ENCODE measurements around the gene ZNF695. TPM values are rescaled to one million over a fixed set of nuclear protein-coding genes. Genes with fewer than 3 reads are reported as not detected.

ZNF695 gene
- total and polyA plus RNA-seq, 9 of the 15 experiments (the other 6 are each of a cell fraction or from before 2014, with no cell fraction given) = 8.7 to 15.2 (median 10.9) TPM

DNA sequence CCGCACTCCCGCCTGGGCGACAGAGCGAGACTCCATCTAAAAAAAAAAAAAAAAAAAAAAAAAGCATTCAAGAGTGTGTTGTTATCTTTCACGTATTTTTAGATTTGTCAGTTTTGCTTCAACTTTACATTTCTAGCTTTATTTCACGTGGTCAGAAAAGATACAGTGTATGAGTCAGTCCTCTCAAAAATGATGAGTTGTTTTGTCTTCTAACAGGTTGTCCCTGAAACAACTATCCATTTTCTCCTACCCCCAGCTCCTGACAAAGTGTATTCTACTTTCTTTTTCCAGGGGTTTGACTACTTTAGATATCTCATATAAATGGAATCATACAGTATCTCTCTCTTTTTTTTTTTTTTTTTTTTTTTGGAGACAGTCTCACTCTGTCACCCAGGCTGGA lies 5.5 kb upstream of the ZNF695 start:
- in situ Hi-C loops (cut with MboI) = no loop called here
- no TSS peak for BruUV-seq (replicated peaks)

More for the DNA sequence above, 5.5 kb upstream of the ZNF695 start:
- CTCF ChIA-PET (ENCODE audit: low intra/inter-chr PET ratio) = interaction anchor here (0.7 kb wide), 1 partner anchor 1782 kb away, joined by 4 read pairs; no protein-coding TSS in a partner anchor
- no peak overlapping the region for H3K9ac ChIP-seq (ENCODE audit: insufficient read depth in 1 of 2, low read depth in 2 of 2, low read length in 2 of 2)
- intact Hi-C loops (cut with micrococcal nuclease) = no loop called here
- POLR2A ChIA-PET = no interaction called here
- no peak overlapping the region for H3K27ac ChIP-seq (ENCODE audit: extremely low read depth, low read depth, low read length)
- H2AFZ ChIP-seq (ENCODE audit: low read depth, low read length) = no peak overlapping the region
- H3K4me2 ChIP-seq (ENCODE audit: insufficient read depth, low read length) = no peak overlapping the region
- H3K36me3 ChIP-seq (ENCODE audit: control insufficient read depth, insufficient read depth, low read length) = no peaks in the 10 kb centered on the region
- no peaks in the 10 kb centered on the region for H3K79me2 ChIP-seq (ENCODE audit: control insufficient read depth, insufficient read depth, low read length)
- 7% methylated on average over 2 of the region's 6 CpGs for WGBS (ENCODE audit: insufficient coverage, low coverage, missing lambda C conversion rate)
- H3K27me3 ChIP-seq (ENCODE audit: control insufficient read depth in 2 of 2, insufficient read depth in 2 of 2, low read length in 2 of 2) = no peaks in the 10 kb centered on the region
- DNase-seq (ENCODE audit: extremely low read depth in 1 of 4, low spot score in 3 of 4) (no peak), FAIRE-seq (no peak), ATAC-seq (no peak)
- H3K4me3 ChIP-seq = no peak overlapping the region
- no peaks in the 10 kb centered on the region for H3K9me1 ChIP-seq (ENCODE audit: control insufficient read depth, insufficient read depth, low read length)
- TF ChIP-seq SP2 (IDR thresholded peaks at IDR 0.05; ENCODE audit: extremely low read depth, low read depth, low read length, poor library complexity, severe bottlenecking) (no peak), ZNF780A (CRISPR knock-in tag; IDR thresholded peaks at IDR 0.05) (no peak), ZNF778 (CRISPR knock-in tag; IDR thresholded peaks at IDR 0.05) (no peak), KAT8 (IDR thresholded peaks at IDR 0.05; ENCODE audit: low read depth) (no peak), TEAD1 (CRISPR knock-in tag; IDR thresholded peaks at IDR 0.05) (no peak), CHD1 (IDR thresholded peaks at IDR 0.05; ENCODE audit: low read length) (no peak), GATAD2B (IDR thresholded peaks at IDR 0.05; ENCODE audit: borderline replicate concordance) (no peak)
- TF ChIP-seq, protein P1, sequence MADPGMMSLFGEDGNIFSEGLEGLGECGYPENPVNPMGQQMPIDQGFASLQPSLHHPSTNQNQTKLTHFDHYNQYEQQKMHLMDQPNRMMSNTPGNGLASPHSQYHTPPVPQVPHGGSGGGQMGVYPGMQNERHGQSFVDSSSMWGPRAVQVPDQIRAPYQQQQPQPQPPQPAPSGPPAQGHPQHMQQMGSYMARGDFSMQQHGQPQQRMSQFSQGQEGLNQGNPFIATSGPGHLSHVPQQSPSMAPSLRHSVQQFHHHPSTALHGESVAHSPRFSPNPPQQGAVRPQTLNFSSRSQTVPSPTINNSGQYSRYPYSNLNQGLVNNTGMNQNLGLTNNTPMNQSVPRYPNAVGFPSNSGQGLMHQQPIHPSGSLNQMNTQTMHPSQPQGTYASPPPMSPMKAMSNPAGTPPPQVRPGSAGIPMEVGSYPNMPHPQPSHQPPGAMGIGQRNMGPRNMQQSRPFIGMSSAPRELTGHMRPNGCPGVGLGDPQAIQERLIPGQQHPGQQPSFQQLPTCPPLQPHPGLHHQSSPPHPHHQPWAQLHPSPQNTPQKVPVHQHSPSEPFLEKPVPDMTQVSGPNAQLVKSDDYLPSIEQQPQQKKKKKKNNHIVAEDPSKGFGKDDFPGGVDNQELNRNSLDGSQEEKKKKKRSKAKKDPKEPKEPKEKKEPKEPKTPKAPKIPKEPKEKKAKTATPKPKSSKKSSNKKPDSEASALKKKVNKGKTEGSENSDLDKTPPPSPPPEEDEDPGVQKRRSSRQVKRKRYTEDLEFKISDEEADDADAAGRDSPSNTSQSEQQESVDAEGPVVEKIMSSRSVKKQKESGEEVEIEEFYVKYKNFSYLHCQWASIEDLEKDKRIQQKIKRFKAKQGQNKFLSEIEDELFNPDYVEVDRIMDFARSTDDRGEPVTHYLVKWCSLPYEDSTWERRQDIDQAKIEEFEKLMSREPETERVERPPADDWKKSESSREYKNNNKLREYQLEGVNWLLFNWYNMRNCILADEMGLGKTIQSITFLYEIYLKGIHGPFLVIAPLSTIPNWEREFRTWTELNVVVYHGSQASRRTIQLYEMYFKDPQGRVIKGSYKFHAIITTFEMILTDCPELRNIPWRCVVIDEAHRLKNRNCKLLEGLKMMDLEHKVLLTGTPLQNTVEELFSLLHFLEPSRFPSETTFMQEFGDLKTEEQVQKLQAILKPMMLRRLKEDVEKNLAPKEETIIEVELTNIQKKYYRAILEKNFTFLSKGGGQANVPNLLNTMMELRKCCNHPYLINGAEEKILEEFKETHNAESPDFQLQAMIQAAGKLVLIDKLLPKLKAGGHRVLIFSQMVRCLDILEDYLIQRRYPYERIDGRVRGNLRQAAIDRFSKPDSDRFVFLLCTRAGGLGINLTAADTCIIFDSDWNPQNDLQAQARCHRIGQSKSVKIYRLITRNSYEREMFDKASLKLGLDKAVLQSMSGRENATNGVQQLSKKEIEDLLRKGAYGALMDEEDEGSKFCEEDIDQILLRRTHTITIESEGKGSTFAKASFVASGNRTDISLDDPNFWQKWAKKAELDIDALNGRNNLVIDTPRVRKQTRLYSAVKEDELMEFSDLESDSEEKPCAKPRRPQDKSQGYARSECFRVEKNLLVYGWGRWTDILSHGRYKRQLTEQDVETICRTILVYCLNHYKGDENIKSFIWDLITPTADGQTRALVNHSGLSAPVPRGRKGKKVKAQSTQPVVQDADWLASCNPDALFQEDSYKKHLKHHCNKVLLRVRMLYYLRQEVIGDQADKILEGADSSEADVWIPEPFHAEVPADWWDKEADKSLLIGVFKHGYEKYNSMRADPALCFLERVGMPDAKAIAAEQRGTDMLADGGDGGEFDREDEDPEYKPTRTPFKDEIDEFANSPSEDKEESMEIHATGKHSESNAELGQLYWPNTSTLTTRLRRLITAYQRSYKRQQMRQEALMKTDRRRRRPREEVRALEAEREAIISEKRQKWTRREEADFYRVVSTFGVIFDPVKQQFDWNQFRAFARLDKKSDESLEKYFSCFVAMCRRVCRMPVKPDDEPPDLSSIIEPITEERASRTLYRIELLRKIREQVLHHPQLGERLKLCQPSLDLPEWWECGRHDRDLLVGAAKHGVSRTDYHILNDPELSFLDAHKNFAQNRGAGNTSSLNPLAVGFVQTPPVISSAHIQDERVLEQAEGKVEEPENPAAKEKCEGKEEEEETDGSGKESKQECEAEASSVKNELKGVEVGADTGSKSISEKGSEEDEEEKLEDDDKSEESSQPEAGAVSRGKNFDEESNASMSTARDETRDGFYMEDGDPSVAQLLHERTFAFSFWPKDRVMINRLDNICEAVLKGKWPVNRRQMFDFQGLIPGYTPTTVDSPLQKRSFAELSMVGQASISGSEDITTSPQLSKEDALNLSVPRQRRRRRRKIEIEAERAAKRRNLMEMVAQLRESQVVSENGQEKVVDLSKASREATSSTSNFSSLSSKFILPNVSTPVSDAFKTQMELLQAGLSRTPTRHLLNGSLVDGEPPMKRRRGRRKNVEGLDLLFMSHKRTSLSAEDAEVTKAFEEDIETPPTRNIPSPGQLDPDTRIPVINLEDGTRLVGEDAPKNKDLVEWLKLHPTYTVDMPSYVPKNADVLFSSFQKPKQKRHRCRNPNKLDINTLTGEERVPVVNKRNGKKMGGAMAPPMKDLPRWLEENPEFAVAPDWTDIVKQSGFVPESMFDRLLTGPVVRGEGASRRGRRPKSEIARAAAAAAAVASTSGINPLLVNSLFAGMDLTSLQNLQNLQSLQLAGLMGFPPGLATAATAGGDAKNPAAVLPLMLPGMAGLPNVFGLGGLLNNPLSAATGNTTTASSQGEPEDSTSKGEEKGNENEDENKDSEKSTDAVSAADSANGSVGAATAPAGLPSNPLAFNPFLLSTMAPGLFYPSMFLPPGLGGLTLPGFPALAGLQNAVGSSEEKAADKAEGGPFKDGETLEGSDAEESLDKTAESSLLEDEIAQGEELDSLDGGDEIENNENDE (IDR thresholded peaks at IDR 0.05; ENCODE audit: low read depth, low read length) = no peak
- TF ChIP-seq, protein P2, sequence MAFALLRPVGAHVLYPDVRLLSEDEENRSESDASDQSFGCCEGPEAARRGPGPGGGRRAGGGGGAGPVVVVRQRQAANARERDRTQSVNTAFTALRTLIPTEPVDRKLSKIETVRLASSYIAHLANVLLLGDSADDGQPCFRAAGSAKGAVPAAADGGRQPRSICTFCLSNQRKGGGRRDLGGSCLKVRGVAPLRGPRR (CRISPR knock-in tag; IDR thresholded peaks at IDR 0.05) = no peak
- H4K20me1 ChIP-seq (replicated peaks; ENCODE audit: control insufficient read depth, insufficient read depth, low read length) = no peaks in the 10 kb centered on the region
- H3K4me1 ChIP-seq (replicated peaks in 1 of 2; ENCODE audit: control insufficient read depth in 2 of 2, insufficient read depth in 2 of 2, low read length in 2 of 2) = no peaks in the 10 kb centered on the region
- H3K9me3 ChIP-seq (replicated peaks; ENCODE audit: control insufficient read depth, insufficient read depth, low read depth, low read length) = peaks cover 2% of the 10 kb centered on the region; the same call in 1 of the 2 replicates

Measured in K562 (cell line).